Effector memory CD4-positive, alpha-beta T cell (primary cell): ENCODE data around the gene PSMA5.

Experiments
- DNase-seq, 3 donors: peaks; one replicate each; pipeline ENCODE4 v3.0.0-alpha.2; 2020
- H3K27ac ChIP-seq: 2 replicates; pipeline ENCODE4 v1.7.0; 2013; ENCODE audit warnings: mild to moderate bottlenecking, low read length, moderate library complexity; ENCODE audit not compliant: insufficient read depth, poor library complexity, severe bottlenecking
- H3K27me3 ChIP-seq: replicated peaks from 2 replicates; pipeline ENCODE4 v1.7.0; 2013; ENCODE audit warnings: mild to moderate bottlenecking, low read length; ENCODE audit not compliant: insufficient read depth, control insufficient read depth, poor library complexity, severe bottlenecking
- H3K36me3 ChIP-seq: 2 replicates; pipeline ENCODE4 v1.7.0; 2013; ENCODE audit warnings: mild to moderate bottlenecking, low read length, moderate library complexity; ENCODE audit not compliant: control insufficient read depth, insufficient read depth
- H3K4me1 ChIP-seq: 2 replicates; pipeline ENCODE4 v1.7.0; 2013; ENCODE audit warnings: low read length, mild to moderate bottlenecking; ENCODE audit not compliant: control insufficient read depth, insufficient read depth, poor library complexity, severe bottlenecking
- H3K4me3 ChIP-seq: 2 replicates; pipeline ENCODE4 v1.7.0; 2013; ENCODE audit warnings: low read length, low read depth, mild to moderate bottlenecking; ENCODE audit not compliant: insufficient read depth, poor library complexity, severe bottlenecking
- H3K9me3 ChIP-seq: 2 replicates; pipeline ENCODE4 v1.7.0; 2013; ENCODE audit warnings: mild to moderate bottlenecking, low read length, moderate library complexity; ENCODE audit not compliant: control insufficient read depth

PSMA5 gene

DNA sequence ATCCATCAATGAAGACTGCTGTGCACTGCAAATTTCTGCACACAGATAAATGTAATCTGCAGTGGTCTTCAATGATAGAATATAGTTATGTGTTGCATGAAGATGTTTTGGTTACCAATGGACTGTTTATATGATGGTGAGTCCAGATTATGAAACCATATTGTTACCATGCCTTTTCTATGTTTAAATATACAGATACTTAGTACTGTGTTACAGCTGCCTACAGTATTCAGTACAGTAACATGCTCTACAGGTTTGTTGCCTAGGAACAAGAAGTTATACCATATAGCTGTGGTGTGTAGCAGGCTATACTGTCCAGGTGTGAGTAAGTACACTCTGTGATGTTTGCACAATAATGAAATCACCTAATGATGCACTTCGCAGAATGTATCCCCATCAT, 69.3 kb downstream of the PSMA5 start:
- H3K27ac ChIP-seq: no peak overlapping the region
- H3K36me3 ChIP-seq: no peaks in the 10 kb centered on the region
- no peaks in the 10 kb centered on the region for H3K27me3 ChIP-seq
- no peak for DNase-seq
- H3K4me1 ChIP-seq: no peaks in the 10 kb centered on the region
- H3K4me3 ChIP-seq: no peak overlapping the region
- H3K9me3 ChIP-seq: no peaks in the 10 kb centered on the region

DNA sequence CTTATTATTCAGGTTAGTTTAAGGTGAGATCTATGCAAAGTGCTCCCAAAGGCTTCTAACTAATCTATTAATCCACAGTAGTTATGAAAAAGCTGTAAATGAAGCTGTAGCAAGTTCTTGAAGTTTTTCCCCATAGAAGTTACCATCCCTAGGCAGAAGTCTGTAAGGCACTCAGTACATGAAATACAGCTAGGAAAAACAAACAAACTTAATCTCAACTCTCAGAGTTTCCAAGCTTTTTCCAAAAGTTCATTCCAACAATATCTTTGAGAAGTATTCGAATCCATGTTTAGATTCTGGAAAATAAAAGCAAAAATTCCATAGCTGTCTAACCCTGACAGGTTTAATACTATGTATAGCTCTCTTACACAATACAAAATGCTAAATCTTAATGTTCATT, 69.7 kb downstream of the PSMA5 start:
- H3K36me3 ChIP-seq: no peaks in the 10 kb centered on the region

DNA sequence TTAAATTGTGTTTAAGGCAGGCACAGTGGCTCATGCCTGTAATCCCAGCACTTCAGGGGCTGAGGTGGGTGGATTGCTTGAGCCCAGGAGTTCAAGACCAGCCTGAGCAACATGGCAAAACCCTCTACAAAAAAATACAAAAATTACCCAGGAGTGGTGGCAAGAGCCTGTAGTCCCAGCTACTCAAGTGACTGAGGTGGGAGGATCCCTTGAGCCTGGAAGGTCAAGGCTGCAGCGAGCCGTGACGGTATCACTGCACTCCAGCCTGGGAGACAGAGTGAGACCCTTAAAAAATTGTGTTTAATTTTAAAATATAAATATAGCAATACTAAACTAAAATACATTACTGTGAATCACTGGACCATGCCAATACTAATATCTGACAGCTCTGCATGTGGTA, 71.3 kb downstream of the PSMA5 start:
- H3K27me3 ChIP-seq: no peaks in the 10 kb centered on the region
- H3K36me3 ChIP-seq: no peaks in the 10 kb centered on the region
- H3K4me1 ChIP-seq: no peaks in the 10 kb centered on the region
- H3K9me3 ChIP-seq: no peaks in the 10 kb centered on the region
- no peak for DNase-seq
- no peak overlapping the region for H3K27ac ChIP-seq
- H3K4me3 ChIP-seq: no peak overlapping the region

More for the DNA sequence above, 69.7 kb downstream of the PSMA5 start:
- Histone ChIP-seq H3K4me1 (no peaks in the 10 kb centered on the region), H3K9me3 (no peaks in the 10 kb centered on the region), H3K27me3 (no peaks in the 10 kb centered on the region), H3K4me3 (no peak overlapping the region), H3K27ac (no peak overlapping the region)
- DNase-seq: no peak

DNA sequence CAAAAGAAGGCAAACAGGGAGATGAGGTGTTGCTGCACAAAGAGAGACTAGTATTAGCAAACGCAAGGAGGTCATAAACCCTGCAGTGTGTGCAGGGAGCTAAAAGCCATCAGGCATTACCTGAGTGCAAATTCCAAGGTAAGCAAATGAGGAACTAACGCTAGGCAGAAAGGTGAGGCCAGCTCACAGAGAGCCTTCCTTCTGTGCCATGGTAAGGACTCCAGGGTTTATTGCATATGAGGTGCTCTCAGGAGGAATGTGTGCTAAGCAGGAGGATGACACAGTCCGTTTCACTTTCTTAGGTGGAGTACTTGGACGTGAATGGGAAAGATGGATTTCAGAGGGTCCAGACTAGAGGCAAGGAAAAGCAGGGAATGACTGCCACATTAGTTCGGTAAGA, 74.8 kb downstream of the PSMA5 start:
- H3K4me3 ChIP-seq: no peak overlapping the region
- H3K9me3 ChIP-seq: no peaks in the 10 kb centered on the region
- DNase-seq: no peak
- no peaks in the 10 kb centered on the region for H3K27me3 ChIP-seq
- no peak overlapping the region for H3K27ac ChIP-seq
- H3K4me1 ChIP-seq: no peaks in the 10 kb centered on the region
- H3K36me3 ChIP-seq: no peaks in the 10 kb centered on the region

DNA sequence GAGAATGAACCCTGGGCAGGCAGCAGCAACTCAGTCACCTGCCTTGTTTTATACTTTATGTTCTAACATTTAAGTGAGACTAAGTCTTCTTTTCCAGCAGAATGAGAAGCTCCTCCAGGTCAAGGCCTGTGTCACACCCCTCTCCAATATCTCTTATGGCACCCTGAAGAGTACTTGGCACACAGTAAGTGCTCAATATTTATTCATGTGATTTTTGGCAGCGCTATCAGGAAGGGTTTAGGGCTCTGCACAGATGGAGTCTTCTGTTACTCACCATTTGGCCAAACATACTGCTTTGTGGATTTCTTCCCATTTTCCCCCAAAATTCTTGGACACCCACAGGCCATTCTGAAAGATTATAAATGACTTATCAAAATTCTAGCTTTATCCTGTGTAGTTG, 75.6 kb downstream of the PSMA5 start:
- no peaks in the 10 kb centered on the region for H3K36me3 ChIP-seq
- no peak overlapping the region for H3K4me3 ChIP-seq
- H3K27me3 ChIP-seq: no peaks in the 10 kb centered on the region
- no peaks in the 10 kb centered on the region for H3K4me1 ChIP-seq
- H3K9me3 ChIP-seq: no peaks in the 10 kb centered on the region
- no peak for DNase-seq
- no peak overlapping the region for H3K27ac ChIP-seq

DNA sequence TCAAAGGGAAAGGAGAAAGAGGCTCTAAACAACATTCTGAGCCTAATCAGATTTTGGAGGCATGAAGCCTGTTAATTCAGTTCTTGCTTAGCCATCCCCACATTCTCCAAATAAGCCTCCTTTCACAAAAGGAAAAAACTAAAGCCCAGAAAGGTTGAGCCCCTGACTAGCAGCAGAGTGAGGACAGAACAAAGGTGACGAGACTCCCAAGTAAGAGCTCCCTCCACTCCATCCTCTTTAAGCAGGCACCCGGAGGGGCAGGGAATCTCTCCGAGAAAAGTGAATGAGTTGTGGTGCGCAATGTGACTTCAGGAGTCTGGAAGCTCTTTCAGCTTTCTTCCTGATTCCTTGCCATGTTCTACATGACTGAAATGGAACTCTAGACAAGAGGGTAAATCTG, 76.1 kb downstream of the PSMA5 start:
- Histone ChIP-seq H3K4me1 (no peaks in the 10 kb centered on the region), H3K27me3 (no peaks in the 10 kb centered on the region), H3K9me3 (no peaks in the 10 kb centered on the region), H3K4me3 (no peak overlapping the region), H3K36me3 (no peaks in the 10 kb centered on the region), H3K27ac (no peak overlapping the region)
- DNase-seq: no peak
